ENCODE data around the gene NLRC4.
A peak's percentile ranks its signal among the peaks of the same experiment; 100 is the strongest.
"Not testable (repeated sequence)": the region's sequence is repeated elsewhere in the genome, so short reads cannot be mapped to it uniquely, and the experiment has no call there.

NLRC4 gene

GRCh38 chr2:32264422-32265105 is at the start of gene NLRC4:
TSS of gene NLRC4 (minus strand) at chr2:32264886. CDS start at chr2:32256775, 8,111 bp downstream.
- no peak for DNase-seq (ENCODE audit: low read depth in 2 of 2)

GRCh38 chr2:32310577-32310976 is 45.9 kb upstream of the NLRC4 start:
- no peak for DNase-seq (ENCODE audit: low read depth in 2 of 2)

GRCh38 chr2:32293966-32294562 is 29.4 kb upstream of the NLRC4 start:
- not testable (repeated sequence) for DNase-seq (ENCODE audit: low read depth in 2 of 2)

- DNase-seq (ENCODE audit: low read depth in 2 of 2): not testable (repeated sequence)
Measured at GRCh38 chr2:32293493-32293892, 28.8 kb upstream of the NLRC4 start.

GRCh38 chr2:32291746-32292145 is 27.1 kb upstream of the NLRC4 start:
- no peak for DNase-seq (ENCODE audit: low read depth in 2 of 2)

- no peak for DNase-seq (ENCODE audit: low read depth in 2 of 2)
Measured at GRCh38 chr2:32290000-32290339, 25.3 kb upstream of the NLRC4 start.

GRCh38 chr2:32289165-32289999 is 24.7 kb upstream of the NLRC4 start:
- no peak for DNase-seq (ENCODE audit: low read depth in 2 of 2)

GRCh38 chr2:32284321-32284720 is 19.6 kb upstream of the NLRC4 start:
- no peak for DNase-seq (ENCODE audit: low read depth in 2 of 2)

GRCh38 chr2:32278478-32278853 is 13.8 kb upstream of the NLRC4 start:
- no peak for DNase-seq (ENCODE audit: low read depth in 2 of 2)

- peak; percentile 73 to 81 for DNase-seq (ENCODE audit: low read depth in 2 of 2)
Measured at GRCh38 chr2:32277674-32278477, 13.2 kb upstream of the NLRC4 start, which contains the start of gene YIPF4. TSS of gene YIPF4 (plus strand) at chr2:32277904. CDS start at chr2:32278156, 252 bp downstream.

GRCh38 chr2:32277363-32277673 is 12.6 kb upstream of the NLRC4 start:
- no peak for DNase-seq (ENCODE audit: low read depth in 2 of 2)

GRCh38 chr2:32275790-32276189 is 11.1 kb upstream of the NLRC4 start:
- DNase-seq (ENCODE audit: low read depth in 2 of 2): not testable (repeated sequence)

- no peak for DNase-seq (ENCODE audit: low read depth in 2 of 2)
Measured at GRCh38 chr2:32274289-32274688, 9.6 kb upstream of the NLRC4 start.

GRCh38 chr2:32272279-32272678 is 7.6 kb upstream of the NLRC4 start:
- no peak for DNase-seq (ENCODE audit: low read depth in 2 of 2)

GRCh38 chr2:32271063-32271462 is 6.4 kb upstream of the NLRC4 start:
- no peak for DNase-seq (ENCODE audit: low read depth in 2 of 2)

GRCh38 chr2:32262105-32262504 is 2.6 kb downstream of the NLRC4 start:
- DNase-seq (ENCODE audit: low read depth in 2 of 2): no peak

GRCh38 chr2:32260376-32260775 is 4.3 kb downstream of the NLRC4 start:
- no peak for DNase-seq (ENCODE audit: low read depth in 2 of 2)

- DNase-seq (ENCODE audit: low read depth in 2 of 2): no peak
Measured at GRCh38 chr2:32258242-32258641, 6.4 kb downstream of the NLRC4 start.

- DNase-seq (ENCODE audit: low read depth in 2 of 2): no peak
Measured at GRCh38 chr2:32250290-32250689, 14.4 kb downstream of the NLRC4 start.

GRCh38 chr2:32249731-32250236 is 14.9 kb downstream of the NLRC4 start:
- no peak for DNase-seq (ENCODE audit: low read depth in 2 of 2)

GRCh38 chr2:32248299-32248698 is 16.4 kb downstream of the NLRC4 start:
- DNase-seq (ENCODE audit: low read depth in 2 of 2): no peak

- DNase-seq (ENCODE audit: low read depth in 2 of 2): no peak
Measured at GRCh38 chr2:32246911-32247310, 17.8 kb downstream of the NLRC4 start.

Data from stimulated activated CD8-positive, alpha-beta memory T cell treated with anti-CD3 and anti-CD28 coated beads, Interleukin-15, amount 100 ng/mL, for 4 hours (primary cell).